Measurements from ENCODE around the gene SLC17A3.

The SLC17A3 gene

DNA sequence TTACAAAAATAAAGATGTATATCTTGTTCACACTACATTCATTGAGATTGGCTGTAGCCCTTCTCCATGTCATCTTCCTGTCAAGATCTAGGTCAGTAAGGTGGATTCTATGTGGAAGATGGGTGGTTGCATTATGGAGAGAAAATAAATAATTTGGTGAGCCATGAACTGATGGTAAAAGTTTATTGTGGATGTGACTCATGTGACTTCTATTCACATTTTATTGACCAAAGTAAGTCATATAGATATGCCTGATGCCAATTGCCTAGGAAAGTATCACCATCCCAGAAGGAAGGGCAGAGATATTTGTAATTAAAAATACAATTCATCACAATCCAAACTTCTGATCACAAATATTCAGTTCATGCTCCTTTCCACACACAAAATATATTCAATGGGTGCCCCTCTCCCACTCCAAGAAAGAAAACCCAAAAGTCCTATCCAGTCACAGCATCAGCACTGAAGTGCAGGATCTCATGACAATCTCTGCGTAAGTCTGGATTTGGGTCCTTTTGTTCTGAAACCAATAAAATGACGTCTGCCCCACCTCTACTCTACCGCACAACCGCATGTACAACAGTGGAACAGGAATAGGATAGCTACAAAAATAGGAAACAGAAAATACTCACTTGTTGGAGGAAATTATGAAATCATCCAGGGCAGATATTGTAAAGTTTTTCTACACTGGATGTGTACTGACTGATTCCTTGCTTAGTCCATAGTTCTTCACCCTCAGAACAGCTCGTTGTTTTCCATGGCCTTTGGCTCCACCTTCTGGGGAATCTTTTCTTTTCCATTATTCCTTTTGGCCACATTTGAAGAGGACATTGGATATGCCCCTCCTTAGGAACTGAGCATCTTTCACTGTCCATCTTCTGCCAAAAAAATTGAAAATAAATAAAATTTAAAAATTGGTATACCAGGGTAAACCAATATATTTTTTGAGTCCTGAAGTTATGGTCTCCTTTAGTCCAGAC, 16.1 kb upstream of the SLC17A3 start:
- DNase-seq = peak; percentile 34

DNA sequence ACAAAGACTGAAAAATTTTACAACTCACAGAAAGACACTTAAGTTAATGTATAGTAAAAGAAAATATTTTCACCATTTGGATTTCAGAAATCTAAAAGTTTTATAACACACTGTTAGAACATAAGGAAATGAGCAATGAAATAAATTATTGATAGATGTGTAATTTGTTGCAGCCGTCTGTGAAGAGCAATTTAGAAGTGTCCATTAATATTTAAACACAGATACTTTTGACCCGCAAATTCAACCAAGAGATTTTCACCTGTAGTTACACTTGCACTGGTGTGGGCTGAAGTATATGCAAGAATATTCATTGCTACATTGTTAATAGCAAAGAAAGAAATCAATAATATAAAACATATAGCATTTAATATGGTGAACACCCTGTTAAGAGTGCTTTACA, 14.6 kb upstream of the SLC17A3 start:
- DNase-seq = no peak

DNA sequence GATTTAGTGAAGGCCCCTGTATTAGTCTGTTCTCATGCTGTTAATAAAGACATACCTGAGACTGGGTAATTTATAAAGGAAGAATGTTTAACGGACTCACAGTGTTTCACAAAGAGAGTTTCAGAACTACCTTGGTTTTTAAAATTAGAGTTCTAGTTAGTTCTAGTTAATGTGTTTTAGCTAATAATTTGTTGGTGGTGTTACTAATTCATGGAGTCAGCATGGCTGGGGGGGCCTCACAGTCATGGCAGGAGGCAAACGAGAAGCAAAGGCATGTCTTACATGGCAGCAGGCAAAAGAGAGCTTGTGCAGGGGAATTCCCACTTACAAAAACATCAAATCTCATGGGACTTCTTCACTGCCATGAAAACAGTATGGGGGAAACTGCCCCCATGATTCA, 12.0 kb upstream of the SLC17A3 start:
- DNase-seq = no peak

DNA sequence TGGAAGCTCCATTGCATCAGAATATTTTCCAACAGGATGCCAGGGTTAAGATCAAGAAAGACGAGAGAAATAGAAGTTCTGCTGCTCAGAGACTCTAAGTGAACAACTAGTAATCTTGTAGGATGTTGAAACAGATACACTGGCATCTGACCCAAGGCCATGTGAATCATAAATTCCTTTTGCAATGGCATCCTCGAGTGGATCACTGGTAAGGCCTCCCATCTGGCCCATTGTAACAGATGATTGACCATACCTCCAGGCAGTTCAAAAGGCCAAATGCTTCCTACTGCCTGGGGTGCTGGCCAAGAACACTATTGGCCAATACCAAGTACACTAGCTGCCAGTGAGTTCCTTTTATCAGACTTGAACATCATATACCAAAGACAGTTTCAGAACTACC, 9.9 kb upstream of the SLC17A3 start:
- DNase-seq = no peak

DNA sequence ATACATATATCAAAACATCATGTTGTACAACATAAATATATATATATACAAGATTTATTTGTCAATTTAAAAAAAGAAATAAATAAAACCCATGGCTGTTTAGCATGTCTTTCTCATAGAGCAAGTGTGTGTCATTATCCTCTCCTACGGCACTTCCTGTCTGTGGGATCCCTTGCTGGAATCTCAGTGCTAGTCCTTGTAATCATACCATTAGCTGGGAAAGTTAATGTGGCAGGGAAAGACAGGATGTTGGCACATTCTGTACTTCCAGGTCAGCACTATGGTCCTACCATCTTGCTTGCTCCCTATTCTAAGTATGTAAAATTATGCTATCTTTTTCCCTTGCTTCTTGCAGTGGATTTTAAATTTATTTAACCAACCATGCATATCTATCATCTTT, 9.5 kb upstream of the SLC17A3 start:
- DNase-seq = peak; percentile 1

DNA sequence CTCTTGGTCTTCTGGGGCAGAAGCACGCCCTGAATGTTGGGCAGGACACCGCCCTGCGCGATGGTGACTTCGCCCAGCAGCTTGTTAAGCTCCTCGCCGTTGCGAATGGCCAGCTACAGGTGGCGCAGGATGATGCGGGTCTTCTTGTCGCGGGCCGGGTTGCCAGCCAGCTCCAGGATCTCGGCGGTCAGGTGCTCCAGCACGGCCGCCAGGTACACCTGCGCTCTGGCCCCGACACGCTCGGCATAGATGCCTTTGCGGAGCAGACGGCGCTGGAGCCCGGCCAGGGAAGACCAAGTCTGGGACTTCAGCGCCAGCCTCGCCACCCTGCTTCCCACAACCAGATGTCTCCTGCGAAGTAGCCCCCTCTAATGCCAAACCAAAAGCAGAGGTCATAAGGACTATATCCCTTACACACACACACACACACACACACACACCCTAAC, 8.0 kb upstream of the SLC17A3 start:
- DNase-seq = no peak

DNA sequence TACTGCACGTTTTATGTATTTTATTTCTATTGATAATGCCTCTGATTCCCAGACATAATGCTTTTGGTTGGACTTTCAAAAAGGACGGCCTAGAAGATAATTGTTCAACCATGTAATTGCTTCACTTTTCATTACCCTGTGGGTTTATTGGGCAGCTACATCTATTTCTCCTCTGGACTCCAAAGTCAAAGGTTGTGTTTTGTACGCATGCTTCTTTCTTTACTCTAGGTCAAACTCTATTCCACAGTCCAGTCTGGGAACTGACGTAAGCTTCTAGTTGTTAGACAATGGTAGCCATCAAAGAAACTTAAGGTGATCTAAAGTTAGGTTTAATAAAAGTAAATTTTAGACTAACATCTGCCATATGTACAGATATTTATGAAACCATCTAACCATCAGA, 6.6 kb upstream of the SLC17A3 start:
- DNase-seq = no peak

DNA sequence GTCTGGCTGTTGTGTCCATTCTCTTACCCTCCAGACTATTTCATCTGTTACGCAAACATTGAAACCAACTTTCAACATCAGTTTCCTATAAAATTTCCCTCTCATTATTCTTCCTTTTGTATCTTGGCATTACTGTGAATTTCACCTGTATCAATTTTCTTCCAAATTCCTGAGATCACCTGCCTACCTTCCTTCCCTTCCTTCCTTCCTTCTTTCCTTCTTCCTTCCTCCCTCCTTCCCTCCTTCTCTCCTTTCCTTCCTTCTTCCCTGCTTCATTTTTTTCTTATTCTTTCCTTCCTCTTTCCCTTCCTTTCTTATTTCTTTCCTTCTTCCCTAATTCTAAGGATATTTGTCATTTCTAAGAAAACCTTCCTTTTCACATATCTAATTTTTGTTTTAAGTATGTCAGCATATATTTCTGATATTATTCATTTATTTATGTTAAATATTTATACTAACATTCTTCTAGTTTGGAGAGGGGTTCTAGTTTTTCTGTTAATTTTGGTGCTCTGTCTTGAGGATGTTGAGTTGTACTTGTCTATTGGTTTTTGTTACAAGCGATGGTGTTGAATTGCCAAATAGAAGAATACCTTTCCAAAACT, 4.8 kb upstream of the SLC17A3 start:
- no peak for DNase-seq

DNA sequence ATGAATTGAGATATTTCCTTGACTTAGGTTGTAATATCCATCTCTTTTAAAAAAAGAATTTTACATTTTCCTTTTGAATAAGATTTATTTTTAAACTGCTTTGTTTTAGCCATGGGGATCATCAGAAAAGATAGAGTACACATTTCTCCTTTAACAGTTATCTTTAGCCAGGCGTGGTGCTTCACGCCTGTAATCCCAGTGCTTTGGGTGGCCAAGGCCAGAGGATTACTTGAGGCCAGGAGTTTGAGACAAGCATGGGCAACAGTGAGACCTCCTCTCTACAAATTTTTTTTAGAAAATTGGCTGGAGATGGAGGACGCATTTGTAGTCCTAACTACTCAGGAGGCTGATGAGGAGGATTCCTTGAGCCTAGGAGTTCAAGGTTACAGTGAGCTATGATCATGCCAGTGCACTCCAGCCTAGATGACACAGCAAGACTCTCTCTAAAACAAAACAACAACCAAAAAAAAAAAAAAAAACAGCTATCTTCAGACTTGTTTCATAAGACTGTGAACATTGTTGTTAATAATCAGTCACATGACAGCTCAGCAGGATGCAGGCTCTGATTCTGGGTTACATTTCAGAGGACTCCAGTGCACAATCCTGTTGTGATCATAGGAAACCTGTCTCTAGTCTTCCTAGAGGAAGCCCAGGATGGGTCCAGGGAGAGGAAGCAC, 2.0 kb upstream of the SLC17A3 start:
- DNase-seq = no peak

DNA sequence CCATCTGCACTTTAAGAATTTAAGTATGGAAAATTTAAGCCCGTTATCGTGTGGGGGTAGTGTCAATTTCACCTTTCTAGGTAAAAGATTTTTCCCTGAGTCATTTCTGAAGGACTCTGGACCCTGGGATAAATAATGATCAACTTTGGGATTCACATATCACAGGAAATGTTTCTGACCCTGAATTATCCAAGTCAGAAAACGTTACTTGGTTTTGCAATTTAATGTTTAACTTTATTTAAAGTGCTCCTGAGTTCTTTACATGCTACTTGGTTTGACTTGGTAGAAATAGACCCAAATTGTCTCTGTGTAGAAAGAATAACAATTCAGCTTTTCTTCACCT, 1.5 kb upstream of the SLC17A3 start:
- DNase-seq = no peak

DNA sequence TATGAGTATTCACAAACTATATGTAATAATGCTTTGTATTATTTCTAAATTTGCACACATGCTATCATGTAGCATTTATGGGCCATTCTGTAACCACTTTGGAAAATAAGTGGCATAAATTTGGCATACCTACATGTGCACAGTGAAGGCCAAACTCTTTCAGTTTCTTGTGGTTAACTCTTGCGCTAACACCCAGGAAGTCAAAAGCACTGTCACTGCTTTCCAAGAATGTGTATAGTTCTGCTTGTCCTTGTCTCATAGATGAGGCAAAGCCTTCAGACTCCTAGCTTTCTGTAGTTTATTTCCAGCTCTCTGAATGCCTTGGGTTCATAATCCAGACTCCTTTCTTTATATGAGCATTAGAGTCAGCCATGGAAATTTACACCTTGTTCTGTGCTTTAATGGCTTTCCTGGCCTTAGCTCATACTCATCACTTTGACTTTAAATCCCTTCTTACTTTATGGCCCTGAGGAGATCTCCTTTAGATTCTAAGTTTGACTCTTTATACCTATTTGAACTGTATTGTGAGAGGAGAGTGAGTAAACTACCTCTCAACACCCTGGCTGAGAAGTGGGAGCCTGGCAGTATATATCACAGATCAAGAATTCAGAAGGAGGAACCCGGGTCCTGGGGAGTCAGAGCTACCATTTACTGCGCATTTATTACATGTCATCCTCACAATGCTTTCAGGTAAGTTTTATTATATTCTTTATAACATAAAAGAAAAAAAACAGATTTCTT, 949 bp upstream of the SLC17A3 start:
- DNase-seq = no peak

DNA sequence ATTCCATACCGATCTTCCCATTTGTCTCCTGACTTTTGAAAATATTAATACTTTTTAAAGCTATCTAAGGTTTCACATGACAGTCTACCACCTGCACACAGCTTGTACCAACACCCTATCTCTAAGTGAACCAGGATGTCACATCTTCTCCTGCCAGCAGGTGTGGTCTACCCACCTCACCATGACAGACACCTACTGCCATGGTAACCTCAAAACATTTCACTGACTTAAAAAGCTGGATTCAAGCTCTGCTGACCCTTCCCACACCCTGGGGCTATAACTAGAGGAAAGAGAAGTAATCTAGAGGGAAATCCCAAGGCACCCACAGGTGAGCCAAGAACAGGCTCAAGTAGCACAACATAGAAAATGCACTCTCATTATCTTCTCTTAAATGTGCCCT, 1.2 kb downstream of the SLC17A3 start:
- no peak for DNase-seq

DNA sequence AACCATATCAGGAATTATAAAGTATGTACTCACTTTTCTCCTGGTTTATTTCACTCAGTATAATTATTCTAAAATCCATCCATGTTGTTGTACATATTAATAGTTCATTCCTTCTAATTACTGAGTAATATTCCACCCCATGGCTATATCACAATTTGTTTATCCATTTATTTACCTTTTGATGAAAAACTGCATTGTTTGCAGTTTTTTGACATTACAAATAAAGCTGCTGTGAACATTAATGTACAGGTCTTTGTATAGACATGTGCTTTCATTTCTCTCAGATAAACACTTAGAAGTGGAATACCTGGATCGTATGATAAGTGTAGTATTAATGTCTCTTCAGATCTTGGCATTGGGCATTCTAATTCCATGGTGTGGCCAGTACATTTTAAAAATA, 4.2 kb downstream of the SLC17A3 start:
- no peak for DNase-seq

DNA sequence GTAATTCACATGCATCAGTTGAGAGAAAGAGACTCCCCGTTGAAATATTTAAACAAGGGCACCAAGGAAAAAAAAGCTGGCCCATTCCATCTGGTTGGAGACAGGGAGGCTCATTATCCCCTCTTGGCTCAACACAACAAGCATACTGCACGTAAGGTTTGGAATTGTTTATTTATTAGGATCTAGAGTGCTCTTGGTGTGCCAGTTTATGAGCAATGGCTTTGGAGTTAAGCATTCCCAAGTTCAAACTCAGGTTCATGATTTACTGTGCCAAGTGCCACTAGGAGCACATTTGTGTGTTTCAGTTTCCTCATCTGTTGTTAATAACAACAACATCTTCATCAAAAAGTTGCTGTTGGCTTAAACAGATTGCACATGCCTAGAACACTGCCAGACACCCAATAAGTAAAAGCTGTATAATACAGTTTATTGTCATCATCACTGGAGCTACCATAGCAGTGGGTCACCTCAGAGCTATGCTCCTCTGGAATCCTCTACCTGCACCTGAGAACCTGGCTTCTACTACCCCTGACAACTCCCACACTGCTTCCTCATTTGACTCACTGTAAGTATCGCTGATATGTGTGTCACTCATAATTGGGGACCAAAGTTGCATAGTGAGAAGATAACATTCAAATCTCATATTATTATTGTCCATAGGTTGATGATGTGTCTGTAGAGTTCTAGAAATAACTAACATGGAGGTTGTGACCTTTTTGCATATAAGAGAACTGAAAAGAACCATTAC, 5.4 kb downstream of the SLC17A3 start:
- no peak for DNase-seq

DNA sequence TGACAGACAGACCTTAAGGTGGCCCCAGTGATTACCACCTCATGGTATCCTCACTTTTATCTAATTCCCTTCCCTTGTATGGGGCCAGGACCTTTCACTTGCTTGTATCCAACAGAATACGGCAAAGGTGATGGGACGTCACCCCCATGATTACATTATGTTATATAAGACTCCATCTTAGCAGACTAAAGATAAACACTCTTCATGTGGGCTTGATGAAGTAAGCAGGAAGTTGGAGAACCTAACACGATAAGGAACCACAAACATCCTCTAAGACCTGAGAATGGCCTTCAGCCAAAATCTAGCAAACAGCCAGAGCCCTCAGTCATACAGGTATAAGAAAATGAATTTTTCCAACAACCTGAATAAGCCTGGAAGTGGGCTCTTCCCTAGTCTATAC, 8.0 kb downstream of the SLC17A3 start:
- no peak for DNase-seq

DNA sequence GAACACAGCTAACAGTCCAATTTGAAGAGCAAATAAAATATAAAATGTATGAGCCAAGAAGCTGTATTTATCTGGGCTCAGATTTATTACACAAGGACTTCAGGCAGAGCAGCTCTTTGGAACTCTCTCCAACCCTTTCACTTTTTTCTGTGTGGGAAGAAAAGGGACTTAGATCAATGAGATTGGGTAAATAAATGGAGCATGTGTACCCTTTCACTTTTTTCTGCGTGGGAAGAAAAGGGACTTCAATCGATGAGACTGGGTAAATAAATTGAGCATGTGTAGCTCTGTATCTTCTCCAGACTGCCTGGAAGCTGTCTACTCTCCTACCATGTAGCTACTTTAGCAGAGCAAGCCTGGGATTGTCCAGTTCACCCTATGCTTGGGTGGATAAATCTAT, 10.7 kb downstream of the SLC17A3 start:
- DNase-seq = no peak

DNA sequence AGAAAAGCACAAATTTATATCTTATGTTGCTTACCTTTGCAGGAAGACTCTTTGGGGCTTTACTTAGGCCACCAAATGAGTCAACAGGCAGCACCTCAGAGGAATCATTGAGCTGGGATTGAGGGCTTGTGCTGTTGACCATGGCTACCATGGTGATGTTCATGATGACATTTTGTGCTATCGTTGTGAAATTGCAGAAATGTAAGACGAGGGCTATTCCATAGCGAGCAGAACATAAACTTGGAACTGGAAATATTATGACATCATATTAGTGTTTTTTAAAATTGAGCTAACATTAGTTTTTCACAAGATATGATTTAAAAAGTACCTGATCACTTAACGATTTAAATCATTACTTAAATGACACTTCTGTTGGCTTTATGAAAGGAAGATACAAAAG, 11.8 kb downstream of the SLC17A3 start:
- DNase-seq = no peak

DNA sequence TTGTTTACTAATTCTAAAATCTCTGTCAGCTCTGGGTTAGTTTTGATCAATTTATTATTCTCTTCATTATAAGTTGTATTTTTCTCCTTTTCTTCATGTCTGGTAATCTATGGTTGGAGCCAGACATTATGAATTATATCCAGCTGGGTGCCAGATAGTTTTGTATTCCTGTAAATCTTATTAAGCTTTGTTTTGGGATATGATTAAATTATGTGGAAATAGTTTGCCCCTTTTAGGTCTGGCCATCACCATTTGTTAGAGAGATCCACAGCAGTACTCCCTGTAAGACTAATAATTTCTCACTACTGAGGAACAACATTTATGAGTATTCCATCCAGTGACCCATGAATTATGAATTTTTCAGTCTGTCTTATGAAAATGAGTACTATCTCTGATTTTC, 21.3 kb downstream of the SLC17A3 start:
- DNase-seq = no peak

DNA sequence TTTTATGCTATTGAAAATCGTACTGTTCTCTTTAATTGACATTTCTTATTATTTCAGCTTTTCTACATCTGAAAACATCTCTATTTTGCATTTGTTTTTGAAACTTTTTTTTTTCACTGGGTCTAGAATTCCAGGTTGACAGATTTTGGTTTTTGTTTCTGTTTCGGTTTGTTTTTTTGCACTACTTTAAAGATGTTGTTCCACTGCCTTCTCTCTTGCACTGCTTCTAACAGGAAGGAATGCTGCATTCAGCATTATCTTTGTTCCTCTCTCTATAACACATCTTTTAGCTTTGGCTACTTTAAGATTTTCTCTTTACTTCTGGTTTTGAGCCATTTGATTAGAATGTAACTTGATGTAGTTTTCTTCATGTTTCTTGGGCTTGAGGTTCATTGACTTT, 22.1 kb downstream of the SLC17A3 start:
- DNase-seq = no peak

DNA sequence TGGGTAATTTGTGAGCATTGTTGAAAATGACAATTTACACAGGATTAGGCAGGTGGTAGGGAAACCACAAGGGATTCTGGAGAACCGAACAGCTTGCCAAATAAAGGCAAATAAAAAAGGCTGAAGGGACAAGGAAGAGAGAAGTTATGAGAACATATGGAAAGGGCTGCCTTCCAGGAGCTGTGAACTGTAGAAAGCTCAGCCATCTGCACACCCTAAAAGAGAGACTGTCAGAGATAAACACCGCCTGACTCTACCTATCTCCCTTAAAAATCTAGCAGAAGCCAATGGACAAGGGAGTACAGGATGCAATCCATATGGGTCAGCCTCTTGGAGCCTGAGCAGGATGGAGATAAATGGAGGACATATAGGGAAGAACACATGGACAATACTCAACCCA, 29.5 kb downstream of the SLC17A3 start:
- no peak for DNase-seq

DNA sequence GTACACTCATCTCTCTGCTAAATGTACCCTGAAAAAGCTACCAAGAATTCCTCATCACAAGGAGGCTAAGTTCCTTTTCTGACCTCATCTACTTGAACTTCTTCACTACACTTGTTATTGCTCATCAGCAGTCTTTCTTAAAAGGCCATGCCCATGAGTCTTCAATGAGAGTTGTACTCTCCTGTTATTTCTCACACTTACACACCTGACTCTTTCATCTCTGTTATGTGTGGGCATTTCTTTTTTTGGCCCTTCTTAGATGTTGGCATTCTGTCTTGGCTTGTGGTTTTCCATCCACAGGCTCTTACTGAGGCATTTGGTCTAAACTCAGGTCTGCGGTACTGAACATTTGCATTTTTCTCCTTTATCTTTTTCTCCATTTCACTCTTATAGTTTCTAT, 31.5 kb downstream of the SLC17A3 start:
- no peak for DNase-seq
